Keratinocyte (primary cell): ENCODE results near the gene FBXW12.

Experiments used
- EZH2 ChIP-seq: IDR thresholded peaks from one replicate; pipeline ENCODE4 v1.6.1; 2012; ENCODE audit warnings: inconsistent platforms, mild to moderate bottlenecking, low read length, moderate library complexity
- TF ChIP-seq, protein P1 (sequence below), 3 experiments: IDR thresholded peaks in 1 of 3; conservative IDR thresholded peaks in 1 of 3; optimal IDR thresholded peaks in 1 of 3; 2 replicates in 2 of 3; 3 replicates in 1 of 3; pipeline versions ENCODE3 to v1.5.1; 2011; ENCODE audit warnings: low read length in 3 of 3, mild to moderate bottlenecking in 3 of 3, moderate library complexity in 2 of 3, control low read depth in 1 of 3, inconsistent platforms in 1 of 3; ENCODE audit not compliant: insufficient read depth in 2 of 3; ENCODE audit errors: extremely low read depth in 1 of 3

DNA sequence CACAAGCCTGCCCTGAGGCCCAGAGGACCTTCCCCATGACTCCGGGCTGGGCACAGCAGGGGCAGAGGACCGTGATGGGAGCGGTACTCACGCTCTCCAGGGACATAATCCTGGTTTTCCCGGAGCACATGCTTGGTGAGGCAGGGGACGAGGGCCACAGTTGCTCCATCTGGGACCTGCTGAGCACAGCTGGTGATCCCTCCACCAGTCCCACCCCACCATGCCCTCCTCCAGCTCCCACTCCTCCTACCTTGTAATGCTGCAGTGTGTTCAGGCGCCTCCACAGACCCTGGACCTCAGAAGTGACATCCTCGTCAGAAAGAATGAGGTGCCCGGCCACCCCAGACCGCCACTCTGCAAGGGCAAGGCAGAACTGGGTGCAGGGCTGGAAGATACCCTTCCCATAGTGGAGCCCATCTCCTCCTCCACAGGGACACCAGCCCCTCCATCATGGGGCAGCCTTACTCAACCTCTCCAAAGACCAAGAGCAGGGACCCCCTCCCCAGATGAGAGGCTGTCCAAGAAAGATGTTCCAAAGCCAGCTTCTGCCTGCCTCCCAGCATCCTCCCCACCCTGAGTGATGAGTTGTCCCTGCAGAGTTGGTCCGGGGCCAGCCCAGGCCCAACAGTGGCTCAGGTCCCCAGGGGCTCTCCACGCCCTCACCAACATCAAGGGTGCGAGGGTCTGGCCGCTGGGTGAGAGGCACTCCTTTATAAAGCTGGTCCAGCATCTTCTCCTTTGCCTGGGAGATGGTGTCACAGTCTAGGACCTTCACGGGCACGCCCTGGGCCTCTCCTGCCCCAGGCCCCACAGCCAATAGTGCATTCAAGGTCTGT, 38.4 kb downstream of the FBXW12 start:
- TF ChIP-seq, protein P1, sequence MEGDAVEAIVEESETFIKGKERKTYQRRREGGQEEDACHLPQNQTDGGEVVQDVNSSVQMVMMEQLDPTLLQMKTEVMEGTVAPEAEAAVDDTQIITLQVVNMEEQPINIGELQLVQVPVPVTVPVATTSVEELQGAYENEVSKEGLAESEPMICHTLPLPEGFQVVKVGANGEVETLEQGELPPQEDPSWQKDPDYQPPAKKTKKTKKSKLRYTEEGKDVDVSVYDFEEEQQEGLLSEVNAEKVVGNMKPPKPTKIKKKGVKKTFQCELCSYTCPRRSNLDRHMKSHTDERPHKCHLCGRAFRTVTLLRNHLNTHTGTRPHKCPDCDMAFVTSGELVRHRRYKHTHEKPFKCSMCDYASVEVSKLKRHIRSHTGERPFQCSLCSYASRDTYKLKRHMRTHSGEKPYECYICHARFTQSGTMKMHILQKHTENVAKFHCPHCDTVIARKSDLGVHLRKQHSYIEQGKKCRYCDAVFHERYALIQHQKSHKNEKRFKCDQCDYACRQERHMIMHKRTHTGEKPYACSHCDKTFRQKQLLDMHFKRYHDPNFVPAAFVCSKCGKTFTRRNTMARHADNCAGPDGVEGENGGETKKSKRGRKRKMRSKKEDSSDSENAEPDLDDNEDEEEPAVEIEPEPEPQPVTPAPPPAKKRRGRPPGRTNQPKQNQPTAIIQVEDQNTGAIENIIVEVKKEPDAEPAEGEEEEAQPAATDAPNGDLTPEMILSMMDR (optimal IDR thresholded peaks at IDR 0.05 in 1 of 3, IDR thresholded peaks at IDR 0.05 in 1 of 3, conservative IDR thresholded peaks at IDR 0.05 in 1 of 3; ENCODE audit: extremely low read depth in 1 of 3, insufficient read depth in 2 of 3, low read length in 3 of 3), result no peak
- TF ChIP-seq EZH2, result no peak
